NCI-H1417 (cell line): ENCODE results near the gene LAD1.

Experiments
- DNase-seq, 3 experiments: peaks; one replicate each; lab custom pipeline; 2025; lab: John Stamatoyannopoulos, UW

Gene LAD1

DNA sequence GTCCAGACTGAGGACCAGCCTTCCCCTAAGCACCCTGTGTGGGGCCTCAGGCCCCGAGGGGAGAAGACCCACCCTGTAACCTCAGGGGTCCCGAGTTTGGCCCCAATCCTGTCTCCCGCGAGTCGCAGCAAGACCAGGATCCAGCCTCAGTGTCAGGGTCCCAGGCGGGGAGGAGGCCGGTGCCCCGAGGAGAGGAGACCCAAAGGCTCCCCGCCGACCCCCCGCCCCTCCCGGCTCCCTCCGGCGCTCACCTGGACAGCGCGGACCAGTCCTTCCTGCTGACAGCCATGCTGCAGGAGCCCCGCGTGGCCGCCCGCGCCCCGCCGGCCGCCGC is at the start of gene LAD1:
Gene LAD1, minus strand, starts transcription at position 307 of the 334 bp plus-strand sequence. Its CDS starts 18 bp downstream, at position 289.
- no peak for DNase-seq

- DNase-seq, result peak; percentile 2 to 74 (median 44)
These were observed 49.1 kb upstream of the LAD1 start for GRCh38 chr1:201447903-201448871.

- no peak for DNase-seq
These were observed 46.2 kb upstream of the LAD1 start for GRCh38 chr1:201445310-201445709.

DNA sequence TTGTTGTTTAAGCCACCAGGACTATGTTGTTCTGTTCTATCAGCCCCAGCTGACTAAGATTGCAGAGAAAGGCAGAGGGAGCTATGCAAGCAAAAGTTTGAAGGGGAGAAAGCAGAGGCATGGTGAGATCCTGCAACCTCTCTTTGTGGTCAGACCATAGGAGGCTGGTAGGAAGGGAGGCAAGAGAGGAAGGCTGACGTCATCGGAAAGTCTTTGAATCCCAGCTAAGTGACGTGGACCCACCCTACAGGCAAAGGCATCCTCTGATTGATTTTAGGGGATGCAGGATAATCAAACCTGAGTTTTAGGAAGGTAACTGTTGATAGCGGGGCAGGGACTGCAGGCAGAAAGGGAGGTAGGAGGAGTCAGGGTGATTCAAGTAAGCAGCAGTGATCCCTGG is 45.7 kb upstream of the LAD1 start:
- no peak for DNase-seq

GRCh38 chr1:201443747-201444146 is 44.6 kb upstream of the LAD1 start:
- DNase-seq, result no peak

- DNase-seq, result no peak
These were observed 37.8 kb upstream of the LAD1 start for GRCh38 chr1:201436969-201437368.

- DNase-seq, result peak in 1 of 3 experiments; percentile 25
These were observed 37.3 kb upstream of the LAD1 start for GRCh38 chr1:201436393-201436792.

GRCh38 chr1:201434266-201434665 is 35.1 kb upstream of the LAD1 start:
- DNase-seq, result no peak

DNA sequence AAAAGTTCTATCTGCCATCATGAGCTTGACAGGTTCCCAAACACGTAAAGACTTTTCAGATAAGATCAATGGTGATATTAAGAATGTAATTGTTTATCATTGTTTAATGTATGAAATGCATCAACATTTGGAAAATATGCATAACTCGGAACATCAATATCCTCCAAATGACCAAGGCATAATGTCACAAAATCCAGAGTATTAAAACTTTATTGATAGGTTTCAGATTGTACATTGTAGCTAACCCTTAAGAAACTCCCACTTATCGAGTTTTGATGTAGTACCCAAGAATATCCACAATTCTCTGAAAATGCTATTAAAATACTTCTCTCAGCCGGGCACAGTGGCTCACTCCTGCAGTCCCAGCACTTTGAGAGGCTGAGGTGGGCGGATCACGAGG is 34.5 kb upstream of the LAD1 start:
- no peak for DNase-seq

- DNase-seq, result no peak
These were observed 31.7 kb upstream of the LAD1 start for GRCh38 chr1:201430776-201431175.

DNA sequence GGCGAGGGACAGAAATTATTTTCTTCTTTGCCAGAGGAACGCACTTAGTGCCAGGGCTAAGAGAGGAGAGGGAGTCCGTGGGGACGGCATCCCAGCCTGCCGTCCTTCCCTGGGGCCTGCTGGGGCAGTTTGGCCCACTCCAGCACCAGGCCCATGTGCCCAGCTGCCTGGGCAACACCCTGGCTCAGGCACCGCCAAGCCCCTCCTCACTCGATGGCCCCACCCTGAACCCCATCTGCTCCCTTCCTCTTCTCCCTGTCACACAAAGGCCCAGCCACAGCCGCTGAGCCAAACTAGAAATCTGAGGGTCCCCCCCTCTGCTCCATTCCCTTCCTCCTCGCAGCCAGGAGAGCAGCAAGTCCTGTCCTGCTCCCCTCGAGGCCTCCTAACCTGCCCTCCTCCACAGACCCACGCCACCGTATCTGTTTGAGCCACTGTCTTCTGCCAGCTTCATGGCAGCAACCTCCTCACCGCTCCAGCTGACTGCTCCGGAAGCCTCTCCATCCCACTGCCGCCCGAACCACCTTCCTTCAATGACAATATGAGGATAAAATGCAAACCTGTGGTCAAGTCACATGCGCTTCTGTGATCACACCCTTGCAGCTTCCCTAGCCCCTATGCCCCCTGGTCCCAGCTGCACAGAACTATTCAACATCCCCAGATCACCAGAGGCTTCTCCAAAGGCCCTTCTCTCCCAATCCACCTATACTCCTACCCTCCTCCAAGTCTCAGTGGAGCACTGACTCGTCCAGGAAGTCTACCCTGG is 30.8 kb upstream of the LAD1 start:
- DNase-seq, result no peak

GRCh38 chr1:201427963-201428362 is 28.8 kb upstream of the LAD1 start:
- DNase-seq, result no peak

DNA sequence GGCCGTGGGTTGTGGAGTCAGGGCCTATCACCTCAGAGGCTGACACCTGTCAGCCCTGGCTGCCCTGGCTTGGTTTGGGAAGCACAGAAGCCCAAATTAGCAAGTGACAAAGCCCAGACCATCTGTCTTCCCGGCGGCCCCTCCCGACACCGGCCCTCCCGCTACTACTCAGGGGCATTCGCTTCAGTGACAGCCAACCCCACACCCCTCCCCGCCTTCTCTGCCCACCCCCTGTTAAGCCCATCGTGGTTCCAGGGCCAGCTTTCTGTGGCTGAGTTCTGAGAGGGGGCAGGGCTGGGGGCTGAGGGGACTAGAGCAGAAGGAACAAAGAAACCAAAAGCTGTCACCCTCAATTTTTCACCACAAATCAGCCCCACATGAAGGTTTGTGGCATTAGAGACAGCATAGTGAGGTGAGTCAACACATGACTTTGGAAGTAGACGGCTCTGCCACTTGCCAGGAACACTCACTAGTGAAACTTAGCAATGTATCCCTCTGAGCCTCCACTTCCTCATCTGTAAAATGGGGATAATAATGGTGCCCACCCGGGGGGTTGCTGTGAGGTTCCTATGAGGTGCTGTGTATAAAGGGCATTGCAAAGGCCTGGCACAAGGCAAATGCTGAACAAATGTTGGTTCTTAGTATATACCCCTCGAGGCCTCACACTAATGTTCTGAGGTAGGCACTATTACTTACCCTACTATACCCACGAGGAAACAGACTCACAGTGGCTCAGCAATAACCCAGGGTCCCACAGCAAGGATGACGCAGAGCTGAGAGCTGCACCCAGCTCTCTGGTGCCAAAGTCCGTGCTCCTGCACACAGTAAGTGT is 27.6 kb upstream of the LAD1 start:
- no peak for DNase-seq

GRCh38 chr1:201424146-201424545 is 25.0 kb upstream of the LAD1 start:
- DNase-seq, result no peak

GRCh38 chr1:201423655-201424054 is 24.5 kb upstream of the LAD1 start:
- DNase-seq, result no peak

- DNase-seq, result no peak
These were observed 23.4 kb upstream of the LAD1 start for GRCh38 chr1:201422436-201423030.

- DNase-seq, result no peak
These were observed 22.9 kb upstream of the LAD1 start for GRCh38 chr1:201422026-201422425.

- DNase-seq, result no peak
These were observed 21.9 kb upstream of the LAD1 start for GRCh38 chr1:201421041-201421440.

DNA sequence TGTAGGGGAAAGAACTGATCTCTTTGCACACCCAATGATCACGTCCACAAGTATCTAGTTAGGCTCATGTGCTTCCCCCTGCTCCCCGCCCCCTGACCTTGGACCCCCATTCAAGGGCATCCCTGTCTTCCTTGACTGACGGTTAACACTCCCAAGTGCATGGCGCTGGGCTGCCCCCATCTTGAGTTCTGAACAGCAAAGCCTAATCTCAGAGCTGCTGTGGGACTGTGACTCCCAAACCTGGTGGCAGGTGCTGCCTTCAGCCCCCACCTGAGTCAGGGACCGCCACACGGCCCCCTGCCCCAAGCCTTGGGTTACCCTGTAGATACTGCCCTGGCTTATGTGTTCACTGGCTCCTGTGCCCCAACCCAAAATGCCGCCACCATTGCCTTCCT is 21.5 kb upstream of the LAD1 start:
- DNase-seq, result no peak

DNA sequence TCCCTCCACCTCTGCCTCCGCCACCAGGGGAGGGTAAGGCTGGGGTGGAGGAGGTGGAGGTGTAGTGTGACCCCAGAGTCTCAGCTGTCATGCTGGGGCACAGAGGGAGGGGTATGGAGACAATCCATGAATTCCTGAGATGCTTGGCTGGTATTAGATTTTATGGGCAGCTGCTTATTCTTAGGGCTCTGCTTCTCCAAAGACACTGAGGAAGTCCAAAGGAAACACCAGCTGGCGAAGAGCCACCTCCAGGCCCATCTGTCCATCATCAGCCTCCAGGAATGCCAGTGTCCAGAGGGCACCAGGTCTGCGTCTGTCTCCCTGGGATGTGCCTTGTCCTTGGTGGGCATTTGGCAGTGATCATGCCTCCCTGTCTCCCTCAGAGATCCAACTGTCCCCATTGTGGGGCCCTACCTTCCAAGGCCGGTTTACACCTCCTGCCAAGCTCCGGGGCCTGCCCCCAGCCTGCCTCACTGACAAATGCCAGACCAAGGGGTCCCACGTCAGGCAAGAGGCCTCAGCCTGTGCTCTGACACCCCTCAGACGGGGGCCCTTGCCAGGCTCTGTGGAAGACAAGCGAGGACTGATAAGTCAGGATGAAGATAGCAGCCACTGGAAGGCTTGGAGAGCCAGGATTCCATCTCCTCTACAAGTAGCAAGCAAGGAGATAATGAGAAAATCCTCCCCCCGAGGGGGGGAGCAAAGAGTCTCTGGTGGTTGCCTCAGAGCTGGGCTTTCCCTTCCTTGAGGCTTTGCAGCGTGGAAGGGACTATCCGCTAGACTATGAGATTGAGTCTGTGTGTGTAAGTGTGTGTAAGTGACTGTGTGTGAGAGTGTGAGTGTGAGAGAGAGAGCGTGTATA is 20.9 kb upstream of the LAD1 start:
- no peak for DNase-seq

GRCh38 chr1:201419256-201419655 is 20.1 kb upstream of the LAD1 start:
- DNase-seq, result no peak
